ENCODE data around the gene CXCR3.
"Not testable (repeated sequence)": the region's sequence is repeated elsewhere in the genome, so short reads cannot be mapped to it uniquely, and the experiment has no call there.

The CXCR3 gene

DNA sequence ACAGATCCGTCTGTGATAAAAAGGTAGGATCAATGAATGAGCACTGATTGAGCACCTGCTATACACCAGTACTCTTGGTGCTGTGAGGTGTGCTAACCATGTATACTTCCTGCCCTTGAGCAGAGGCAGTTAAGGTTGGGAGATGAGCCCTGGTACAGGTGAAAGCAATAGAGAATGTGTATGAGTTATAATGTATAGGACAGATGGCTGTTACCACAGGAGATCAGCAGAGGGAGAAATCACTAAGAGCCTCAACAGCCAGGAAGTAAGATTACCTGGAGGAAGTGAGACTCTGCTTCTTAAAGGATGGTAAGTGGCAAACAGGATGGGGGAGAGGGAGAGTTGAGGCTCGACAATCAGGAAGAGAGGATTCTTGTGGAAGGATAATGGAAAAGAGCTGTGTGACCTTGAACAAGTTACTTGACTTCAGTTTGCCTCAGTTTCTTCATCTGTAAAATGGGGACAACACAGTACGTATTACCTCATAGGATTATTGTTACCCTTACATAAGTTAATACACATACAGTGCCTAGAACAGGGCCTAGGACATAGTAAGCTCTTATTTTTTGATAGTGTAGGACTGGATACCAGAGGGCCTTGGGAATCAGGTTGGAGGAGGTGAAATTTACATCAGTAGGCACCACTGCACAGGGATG lies 9.1 kb downstream of the CXCR3 start:
- DNase-seq (ENCODE audit: low spot score): no peak

- no peak for DNase-seq (ENCODE audit: low spot score)
Measured at GRCh38 chrX:71607488-71607887, 10.8 kb downstream of the CXCR3 start.

DNA sequence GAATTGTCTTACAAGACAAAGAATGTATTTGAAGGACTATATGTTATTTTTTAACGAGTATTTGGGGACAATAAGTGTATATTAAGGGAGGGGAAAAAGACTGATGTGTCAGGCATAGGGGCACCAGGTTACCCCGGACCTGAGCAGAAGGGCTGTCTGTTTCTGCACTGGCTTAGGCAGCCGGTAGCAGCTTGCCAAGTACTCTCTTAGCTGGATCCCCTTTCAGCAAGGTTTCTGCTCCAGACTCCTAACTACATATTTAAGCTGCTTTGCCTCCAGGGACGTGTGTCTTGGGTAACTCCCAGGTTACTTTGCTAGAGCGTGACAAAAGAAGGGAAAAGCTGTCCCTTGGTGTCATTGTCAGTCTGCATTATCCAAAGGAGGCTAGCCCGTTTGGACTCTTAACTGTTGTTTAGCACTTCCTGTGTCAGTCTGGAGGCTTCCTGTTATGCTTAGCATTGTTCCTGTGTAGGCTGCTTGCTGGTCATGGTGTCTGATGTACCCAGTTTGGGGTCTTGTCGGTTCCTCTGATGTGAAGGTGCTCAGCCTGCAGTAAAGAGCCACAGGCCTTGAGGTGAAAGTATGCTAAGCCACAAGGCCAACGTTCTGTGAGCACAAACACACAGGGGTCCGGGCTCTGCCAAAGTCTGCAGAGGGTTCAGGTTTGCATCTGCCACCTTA lies 11.6 kb downstream of the CXCR3 start:
- no peak for DNase-seq (ENCODE audit: low spot score)

DNA sequence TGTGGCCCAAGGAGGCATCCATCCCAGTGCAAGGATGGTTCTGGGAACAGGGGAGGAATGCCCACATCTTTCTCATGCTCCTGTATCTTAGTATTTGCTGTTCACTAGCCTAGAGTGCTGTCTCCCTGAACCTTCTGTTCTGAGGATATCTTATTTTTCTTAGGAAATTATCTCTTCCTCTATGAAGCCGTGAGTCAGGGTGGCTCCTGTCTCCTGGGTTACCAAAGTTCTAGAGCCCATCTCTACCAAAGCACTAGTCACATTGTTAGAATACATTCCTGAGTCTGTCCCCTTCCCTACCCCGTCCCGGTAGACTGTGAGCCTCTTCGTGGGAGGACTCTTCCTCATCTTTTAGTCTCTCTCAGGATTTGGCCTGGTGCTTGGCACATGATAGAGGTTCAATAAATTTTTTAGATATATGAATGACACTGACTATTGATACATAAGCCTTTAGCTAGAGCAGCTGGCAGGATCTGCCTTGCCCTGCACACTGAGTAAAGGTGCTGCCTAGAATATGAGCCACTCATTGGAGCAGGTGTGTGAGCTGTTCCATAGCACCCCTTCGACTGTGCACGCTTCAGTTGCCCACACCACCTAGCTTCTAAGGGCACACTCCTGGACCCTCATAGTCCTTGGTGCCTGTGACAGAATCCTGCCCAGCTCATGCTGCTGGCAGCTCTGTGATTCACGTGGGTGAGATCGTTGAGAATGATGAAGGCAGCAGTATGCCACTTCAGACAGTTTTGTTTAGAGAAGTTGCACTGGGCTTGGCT lies 13.3 kb downstream of the CXCR3 start:
- no peak for DNase-seq (ENCODE audit: low spot score)

- no peak for DNase-seq (ENCODE audit: low spot score)
Measured at GRCh38 chrX:71604141-71604540, 14.2 kb downstream of the CXCR3 start.

DNA sequence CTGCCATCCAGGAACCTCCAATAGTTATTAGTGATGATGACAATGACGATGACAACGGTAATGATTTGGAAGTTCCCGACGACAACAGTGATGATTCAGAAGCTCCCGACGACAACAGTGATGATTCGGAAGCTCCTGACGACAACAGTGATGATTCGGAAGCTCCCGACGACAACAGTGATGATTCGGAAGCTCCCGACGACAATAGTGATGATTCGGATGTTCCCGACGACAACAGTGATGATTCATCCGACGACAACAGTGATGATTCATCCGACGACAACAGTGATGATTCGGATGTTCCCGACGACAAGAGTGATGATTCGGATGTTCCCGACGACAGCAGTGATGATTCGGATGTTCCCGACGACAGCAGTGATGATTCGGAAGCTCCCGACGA lies 14.7 kb downstream of the CXCR3 start:
- no peak for DNase-seq (ENCODE audit: low spot score)

DNA sequence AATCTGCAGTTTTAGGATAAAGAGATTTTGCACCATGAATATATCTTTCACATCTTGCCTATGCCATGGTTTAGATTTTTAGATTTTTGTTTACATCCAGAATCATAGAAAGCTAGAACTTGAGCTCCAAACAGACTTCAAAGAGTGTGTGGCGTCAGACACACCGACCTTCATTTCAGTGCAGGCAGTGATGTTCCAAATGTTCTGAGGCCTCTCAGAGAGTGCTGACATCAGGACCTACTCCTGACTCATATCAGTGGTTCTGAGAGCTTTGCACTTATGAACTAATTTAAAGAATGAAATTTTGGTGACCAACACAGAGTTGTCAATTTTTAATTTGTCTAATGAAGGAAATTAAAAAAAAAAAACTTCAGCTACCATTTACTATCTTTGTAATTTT lies 18.3 kb downstream of the CXCR3 start:
- no peak for DNase-seq (ENCODE audit: low spot score)

- DNase-seq (ENCODE audit: low spot score): not testable (repeated sequence)
Measured at GRCh38 chrX:71593210-71593609, 25.1 kb downstream of the CXCR3 start.

DNA sequence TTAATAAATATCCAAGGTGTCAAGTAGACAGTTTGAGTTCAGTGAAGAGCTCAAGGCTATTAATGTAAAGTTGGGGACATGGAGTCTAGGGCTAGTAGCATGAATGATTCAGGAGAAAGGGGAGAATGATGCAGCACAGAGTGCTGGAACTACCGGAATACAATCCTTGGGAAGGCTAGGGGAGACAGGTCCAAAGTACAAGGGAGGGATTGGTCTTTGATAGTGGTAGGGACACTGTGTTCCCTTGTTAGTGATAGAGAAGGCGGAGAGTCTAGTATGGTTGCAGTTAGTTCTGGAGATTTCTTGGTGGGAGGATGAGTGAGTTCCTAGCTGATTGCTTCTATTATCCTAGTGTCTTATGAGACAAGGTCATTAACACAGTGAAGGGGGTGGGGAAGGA lies 31.4 kb downstream of the CXCR3 start:
- no peak for DNase-seq (ENCODE audit: low spot score)

- DNase-seq (ENCODE audit: low spot score): no peak
Measured at GRCh38 chrX:71581210-71581609, 37.1 kb downstream of the CXCR3 start.

- DNase-seq (ENCODE audit: low spot score): no peak
Measured at GRCh38 chrX:71579990-71580380, 38.3 kb downstream of the CXCR3 start.

DNA sequence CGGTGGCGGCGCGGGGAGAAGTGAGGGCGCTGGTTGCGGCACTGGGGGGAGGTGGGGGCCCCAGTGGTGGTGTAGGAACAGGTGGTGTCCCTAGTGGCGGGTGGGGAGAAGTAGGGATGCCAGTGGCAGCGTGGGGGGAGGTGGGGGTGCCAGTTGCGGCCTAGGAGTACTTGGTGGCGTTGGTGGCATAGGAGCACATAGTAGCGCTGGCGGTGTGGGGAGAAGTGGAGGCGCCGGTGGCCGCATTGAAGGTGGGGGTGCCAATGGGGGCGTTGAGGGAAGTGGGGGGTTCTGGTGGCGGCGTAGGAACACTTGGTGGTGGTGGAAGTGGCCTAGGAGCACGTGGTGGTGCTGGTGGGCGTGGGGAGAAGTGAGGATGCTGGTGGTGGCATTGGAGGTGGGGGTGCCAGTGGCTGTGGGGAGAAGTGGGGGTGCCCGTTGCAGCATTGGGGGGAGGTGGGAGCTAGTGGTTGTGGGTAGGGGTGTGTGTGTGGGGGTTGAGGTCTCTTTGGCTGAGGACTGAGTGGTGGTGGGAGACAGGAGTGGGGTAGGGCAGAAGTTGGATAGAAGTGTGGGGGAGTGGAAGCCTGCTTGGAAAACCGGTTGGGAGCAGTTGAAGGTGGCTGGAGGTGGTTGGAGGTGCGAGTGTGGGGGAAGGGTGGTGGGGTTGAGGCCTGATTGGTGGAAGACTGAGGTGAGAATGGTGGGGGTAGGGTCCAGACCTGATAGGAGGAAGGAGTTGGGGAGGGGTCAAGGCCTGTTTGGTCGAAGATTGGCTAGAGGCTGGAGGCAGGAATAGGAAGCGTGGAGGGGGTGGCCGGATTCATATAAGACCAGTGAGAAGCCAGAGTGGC lies 38.9 kb downstream of the CXCR3 start:
- no peak for DNase-seq (ENCODE audit: low spot score)

DNA sequence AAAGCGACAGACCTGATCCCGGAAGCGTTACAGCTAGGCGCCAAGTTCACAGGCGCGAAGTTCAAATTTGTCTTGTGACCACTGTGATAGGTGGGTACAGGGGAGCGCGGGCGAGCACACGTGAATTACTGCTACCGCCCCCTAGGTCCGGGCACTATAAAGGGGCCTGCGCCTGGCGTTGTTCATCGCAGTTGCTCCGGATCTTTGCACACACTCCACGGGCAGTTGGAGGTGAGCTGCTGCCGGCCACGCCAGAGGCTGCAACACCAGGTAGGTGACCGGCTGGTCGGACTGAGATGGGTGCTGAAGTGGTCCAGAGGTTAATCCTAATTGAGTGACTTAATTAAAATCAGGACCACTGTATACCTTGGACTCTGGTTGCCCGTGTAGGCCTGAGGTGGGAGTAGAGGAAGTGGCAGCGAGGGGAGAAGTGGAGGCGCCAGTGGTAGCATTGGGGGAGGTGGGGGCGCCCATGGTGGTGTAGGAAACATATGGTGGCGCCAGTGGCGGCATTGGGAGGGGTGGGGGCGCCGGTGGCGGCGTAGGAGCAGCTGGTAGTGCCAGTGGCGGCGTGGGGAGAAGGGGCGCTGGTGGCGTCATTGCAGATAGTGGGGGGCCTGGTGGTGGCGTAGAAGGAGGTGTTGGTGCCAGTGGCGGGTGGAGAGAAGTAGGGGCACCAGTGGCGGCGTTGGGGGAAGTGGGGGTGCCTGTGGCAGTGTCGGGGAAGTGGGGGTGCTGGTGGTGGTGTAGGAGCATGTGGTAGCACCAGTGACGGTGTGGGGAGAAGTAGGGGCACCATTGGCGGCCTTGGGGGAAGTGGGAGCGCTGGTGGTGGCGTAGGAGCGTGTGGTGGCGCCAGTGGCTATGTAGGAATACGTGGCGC lies 39.8 kb downstream of the CXCR3 start, which contains the start of gene GCNA:
GCNA (plus strand) TSS at position 185 of the 883 bp plus-strand sequence. CDS start 2,385 bp downstream, outside the sequence.
- no peak for DNase-seq (ENCODE audit: low spot score)

GRCh38 chrX:71577682-71578081 lies 40.6 kb downstream of the CXCR3 start:
- no peak for DNase-seq (ENCODE audit: low spot score)

DNA sequence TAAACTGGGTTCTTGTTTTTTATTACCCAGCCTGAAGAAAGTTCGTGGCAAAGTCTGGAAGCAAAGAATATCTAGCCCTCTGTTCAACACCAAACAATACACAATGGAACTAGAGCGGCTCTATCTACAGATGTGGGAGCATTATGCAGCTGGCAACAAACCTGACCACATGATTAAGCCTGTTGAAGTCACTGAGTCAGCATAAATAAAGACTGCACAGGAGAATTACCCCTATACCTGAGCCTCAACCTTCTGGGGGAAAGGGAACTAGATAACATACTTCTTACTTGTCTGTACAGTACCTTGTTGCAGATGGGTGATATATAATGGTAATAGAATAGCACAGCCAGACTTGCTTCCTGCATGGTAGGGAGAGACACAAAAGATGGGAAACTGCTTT lies 44.7 kb downstream of the CXCR3 start:
- DNase-seq (ENCODE audit: low spot score): no peak

- DNase-seq (ENCODE audit: low spot score): not testable (repeated sequence)
Measured at GRCh38 chrX:71571390-71571789, 46.9 kb downstream of the CXCR3 start.
